Gastrocnemius medialis (tissue), 4 donors: ENCODE measurements around the gene TMIGD1.

Experiments
- POLR2A ChIP-seq, 2 donors: fragments of 450-650 bp; IDR thresholded peaks; one replicate each; pipeline ENCODE4 v1.6.1; 2017; ENCODE audit warnings: antibody characterized with exemption in 2 of 2, mild to moderate bottlenecking in 2 of 2, moderate library complexity in 2 of 2
- TF ChIP-seq, protein P1 (sequence below), 5 experiments: fragments of 450-650 bp in 3 of 5; fragments of 200-600 bp in 2 of 5; sonication (generic) in 2 of 5; IDR thresholded peaks in 4 of 5; conservative IDR thresholded peaks in 1 of 5; 1 replicate in 4 of 5; 2 replicates in 1 of 5; pipeline ENCODE4 v1.5.1; 2016 to 2019; ENCODE audit warnings: antibody characterized with exemption in 5 of 5, mild to moderate bottlenecking in 3 of 5, moderate library complexity in 3 of 5

DNA sequence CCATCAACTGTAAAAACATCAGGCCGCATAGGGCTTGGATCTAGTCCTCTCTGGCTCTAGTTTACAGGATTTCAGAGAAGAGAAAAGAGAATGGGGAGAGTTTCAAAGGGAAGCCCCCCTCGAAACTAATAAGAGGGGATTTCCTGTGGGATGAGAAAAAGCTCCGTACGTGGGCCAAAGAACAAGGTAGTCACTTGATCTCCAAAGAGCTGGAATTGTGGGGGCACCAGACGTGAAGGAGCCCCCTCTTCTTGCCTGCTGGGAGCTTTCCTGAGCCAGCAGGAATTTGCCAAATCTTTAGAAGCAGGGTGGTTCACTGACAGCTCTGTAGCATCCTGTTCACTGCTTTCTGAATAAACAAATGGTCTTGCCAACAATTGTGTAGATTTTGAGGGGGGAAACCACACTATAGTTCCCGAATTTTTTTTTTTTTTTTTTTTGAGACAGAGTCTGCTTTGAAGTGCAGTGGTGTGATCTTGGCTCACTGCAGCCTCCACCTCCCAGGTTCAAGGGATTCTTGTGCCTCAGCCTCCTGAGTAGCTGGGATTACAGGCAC lies 7.0 kb upstream of the TMIGD1 start:
- no peak for TF ChIP-seq POLR2A (IDR thresholded peaks at IDR 0.05)
- TF ChIP-seq, protein P1, sequence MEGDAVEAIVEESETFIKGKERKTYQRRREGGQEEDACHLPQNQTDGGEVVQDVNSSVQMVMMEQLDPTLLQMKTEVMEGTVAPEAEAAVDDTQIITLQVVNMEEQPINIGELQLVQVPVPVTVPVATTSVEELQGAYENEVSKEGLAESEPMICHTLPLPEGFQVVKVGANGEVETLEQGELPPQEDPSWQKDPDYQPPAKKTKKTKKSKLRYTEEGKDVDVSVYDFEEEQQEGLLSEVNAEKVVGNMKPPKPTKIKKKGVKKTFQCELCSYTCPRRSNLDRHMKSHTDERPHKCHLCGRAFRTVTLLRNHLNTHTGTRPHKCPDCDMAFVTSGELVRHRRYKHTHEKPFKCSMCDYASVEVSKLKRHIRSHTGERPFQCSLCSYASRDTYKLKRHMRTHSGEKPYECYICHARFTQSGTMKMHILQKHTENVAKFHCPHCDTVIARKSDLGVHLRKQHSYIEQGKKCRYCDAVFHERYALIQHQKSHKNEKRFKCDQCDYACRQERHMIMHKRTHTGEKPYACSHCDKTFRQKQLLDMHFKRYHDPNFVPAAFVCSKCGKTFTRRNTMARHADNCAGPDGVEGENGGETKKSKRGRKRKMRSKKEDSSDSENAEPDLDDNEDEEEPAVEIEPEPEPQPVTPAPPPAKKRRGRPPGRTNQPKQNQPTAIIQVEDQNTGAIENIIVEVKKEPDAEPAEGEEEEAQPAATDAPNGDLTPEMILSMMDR (IDR thresholded peaks at IDR 0.05 in 4 of 5, conservative IDR thresholded peaks at IDR 0.05 in 1 of 5): no peak
